ENCODE measurements around the gene RALGAPA1.

The RALGAPA1 gene

DNA sequence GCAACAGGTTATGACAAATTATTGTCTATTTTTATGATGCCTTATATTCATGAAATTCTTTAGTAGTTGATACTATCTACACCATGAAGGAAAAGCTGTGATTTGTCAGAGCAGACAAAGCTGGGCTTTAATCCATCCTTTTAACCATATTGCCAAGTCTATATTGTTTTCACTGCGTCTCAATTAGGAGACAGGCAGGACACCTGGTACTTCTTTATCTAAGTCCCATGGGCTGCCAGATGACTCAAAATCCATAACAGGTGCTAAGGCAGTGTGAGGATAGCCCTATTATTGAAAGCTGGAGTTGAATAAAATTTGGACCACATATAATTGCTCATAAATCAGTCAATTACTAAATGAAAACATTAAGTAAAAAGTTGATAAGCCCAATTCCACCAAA lies 252.5 kb downstream of the RALGAPA1 start:
- FAIRE-seq (no peak), DNase-seq (ENCODE audit: insufficient read length, low spot score) (no peak)

DNA sequence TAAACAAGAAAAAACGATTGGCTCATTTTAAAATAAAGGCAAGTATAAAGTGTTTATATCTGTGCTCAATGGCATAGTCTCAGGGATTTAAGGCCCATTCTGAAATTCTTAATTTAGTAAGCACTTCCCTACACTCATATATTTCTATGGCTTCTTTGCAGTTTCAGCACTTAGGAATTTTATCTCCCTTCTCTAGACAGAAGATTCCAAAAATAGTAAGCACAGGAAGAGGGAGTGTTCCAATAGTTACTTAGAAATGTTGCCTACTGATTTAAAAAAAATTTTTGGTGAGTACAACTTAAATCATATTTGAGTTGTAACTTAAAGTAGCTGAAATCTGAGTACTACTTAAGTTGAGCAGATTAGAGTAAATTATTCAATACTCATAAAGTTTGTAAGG lies 255.3 kb downstream of the RALGAPA1 start:
- FAIRE-seq (no peak), DNase-seq (ENCODE audit: insufficient read length, low spot score) (no peak)

DNA sequence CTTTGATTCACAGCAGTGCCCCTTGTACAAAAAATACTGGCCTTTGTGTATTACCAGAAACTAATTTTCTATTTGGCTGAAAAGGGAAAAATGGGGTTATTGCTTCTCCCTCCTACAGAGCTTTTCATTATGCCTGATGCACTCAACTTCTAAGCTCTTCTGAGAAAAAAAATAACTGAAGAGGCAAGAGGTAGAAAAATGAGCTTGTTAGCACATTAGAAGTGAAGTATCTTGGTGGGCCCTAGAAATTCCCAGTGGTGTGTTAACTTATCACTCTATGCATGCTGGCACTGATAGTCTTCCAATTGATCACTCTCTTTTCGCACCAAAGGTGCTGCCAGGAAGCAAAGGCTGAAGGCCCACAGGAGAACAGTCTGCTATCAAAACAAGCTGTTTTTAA lies 258.0 kb downstream of the RALGAPA1 start:
- FAIRE-seq (no peak), DNase-seq (ENCODE audit: insufficient read length, low spot score) (no peak)

DNA sequence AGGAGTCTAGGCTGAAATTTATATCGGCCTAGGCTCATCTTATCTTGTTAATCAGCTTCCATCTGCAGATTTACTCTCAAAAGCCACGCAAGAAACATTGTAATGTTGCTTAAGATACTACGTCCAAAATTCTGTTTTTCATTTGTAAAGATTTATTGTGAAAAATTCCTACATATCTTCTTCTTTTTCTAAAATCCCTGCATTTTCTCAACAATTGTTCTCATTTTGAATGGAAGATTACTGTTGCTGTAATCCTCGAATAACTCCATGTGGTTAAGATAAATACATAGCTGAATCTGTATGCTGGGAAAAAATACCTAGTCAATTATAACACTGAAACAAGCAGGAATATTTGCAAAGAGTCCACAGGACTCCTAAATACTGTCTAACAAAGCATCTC lies 259.5 kb downstream of the RALGAPA1 start:
- DNase-seq (ENCODE audit: insufficient read length, low spot score) (no peak), FAIRE-seq (no peak)

DNA sequence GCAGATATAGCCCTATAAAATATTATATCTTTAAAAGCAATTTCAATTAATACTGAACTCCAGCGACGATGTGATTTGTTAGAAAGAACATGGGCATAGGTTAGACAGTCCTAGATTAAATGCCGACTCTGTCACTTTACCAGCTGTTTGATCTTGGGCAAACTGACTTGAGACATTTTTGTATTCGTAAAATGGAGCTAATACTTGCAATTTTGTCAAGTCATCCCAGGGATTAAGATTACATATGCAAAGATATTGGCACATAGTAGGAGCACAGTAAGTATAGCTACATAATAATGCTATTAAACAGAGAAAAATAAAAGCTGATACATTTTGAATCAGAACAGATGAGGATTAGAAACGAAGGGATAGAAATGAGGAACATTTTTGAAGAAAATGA lies 266.1 kb downstream of the RALGAPA1 start:
- FAIRE-seq = no peak
- DNase-seq (ENCODE audit: insufficient read length, low spot score) = no peak

DNA sequence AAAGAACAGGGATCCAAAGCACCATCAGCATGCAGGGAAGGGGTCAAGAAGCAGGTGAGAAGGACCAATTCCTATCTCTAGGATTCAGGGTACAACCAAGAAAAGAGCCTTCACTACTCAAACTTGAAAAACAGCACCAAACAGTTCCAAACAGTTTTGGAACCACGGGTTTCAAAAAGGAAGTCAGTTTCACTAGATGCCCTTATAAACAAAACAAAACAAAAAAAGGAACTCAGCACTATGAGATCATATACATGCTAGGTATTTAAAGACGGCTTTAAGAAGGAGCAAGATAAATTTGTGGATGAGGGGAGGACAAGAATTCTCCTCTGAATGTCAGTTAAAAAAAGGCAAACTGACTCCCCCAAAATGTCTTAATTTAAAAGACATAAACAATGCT lies 269.1 kb downstream of the RALGAPA1 start:
- FAIRE-seq (no peak), DNase-seq (ENCODE audit: insufficient read length, low spot score) (no peak)

DNA sequence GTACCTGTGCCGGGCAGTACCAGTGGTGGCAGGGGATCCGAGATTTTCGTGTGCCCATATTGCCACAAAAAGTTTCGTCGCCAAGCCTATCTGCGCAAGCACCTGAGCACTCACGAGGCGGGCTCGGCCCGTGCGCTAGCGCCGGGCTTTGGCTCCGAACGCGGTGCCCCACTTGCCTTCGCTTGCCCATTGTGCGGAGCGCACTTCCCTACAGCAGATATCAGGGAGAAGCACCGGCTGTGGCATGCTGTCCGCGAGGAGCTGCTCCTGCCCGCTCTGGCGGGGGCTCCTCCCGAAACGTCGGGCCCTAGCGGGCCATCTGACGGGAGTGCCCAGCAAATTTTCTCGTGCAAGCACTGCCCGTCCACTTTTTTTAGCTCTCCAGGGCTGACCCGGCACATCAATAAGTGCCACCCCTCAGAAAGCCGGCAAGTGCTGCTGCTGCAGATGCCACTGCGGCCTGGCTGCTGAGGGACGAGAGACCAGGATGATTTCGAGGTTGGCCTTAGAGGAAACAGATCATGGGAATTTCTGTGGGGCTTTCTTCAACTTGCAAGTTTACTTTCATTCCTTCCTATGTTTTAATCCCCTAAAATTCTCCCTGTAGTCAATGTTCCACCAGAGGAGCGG lies 273.5 kb downstream of the RALGAPA1 start:
- FAIRE-seq = no peak
- no peak for DNase-seq (ENCODE audit: insufficient read length, low spot score)

DNA sequence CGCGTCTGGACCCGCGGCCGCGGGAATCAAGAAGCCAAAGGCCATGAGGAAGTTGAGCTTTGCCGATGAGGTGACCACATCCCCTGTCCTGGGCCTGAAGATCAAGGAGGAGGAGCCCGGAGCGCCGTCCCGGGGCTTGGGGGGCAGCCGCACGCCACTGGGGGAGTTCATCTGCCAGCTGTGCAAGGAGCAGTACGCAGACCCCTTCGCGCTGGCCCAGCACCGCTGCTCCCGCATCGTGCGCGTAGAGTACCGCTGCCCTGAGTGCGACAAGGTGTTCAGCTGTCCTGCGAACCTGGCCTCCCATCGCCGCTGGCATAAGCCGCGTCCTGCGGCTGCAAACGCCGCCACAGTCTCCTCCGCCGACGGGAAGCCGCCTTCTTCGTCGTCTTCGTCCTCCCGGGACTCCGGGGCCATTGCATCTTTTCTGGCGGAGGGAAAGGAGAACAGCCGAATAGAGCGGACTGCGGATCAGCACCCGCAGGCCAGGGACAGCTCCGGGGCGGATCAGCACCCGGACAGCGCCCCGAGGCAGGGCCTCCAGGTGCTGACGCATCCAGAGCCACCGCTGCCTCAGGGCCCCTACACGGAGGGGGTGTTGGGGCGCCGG lies 274.1 kb downstream of the RALGAPA1 start:
- FAIRE-seq (no peak), DNase-seq (ENCODE audit: insufficient read length, low spot score) (peak; percentile 69)

DNA sequence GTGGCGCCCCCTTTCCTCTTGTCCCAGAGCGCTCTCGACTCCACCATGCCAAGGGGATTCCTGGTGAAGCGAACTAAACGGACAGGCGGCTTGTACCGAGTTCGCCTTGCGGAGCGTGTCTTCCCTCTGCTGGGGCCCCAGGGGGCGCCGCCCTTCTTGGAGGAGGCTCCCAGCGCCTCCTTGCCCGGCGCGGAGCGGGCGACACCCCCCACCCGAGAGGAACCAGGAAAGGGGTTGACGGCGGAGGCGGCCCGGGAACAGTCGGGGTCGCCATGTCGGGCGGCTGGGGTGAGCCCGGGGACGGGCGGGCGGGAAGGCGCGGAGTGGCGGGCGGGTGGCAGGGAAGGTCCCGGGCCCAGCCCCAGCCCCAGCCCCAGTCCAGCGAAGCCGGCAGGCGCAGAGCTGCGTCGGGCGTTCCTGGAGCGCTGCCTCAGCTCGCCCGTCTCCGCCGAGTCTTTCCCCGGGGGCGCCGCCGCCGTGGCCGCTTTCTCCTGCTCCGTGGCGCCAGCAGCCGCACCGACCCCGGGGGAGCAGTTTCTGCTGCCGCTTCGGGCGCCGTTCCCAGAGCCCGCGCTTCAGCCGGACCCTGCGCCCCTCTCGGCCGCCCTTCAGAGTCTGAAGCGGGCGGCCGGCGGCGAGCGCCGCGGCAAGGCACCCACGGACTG lies 274.8 kb downstream of the RALGAPA1 start:
- FAIRE-seq (no peak), DNase-seq (ENCODE audit: insufficient read length, low spot score) (no peak)

DNA sequence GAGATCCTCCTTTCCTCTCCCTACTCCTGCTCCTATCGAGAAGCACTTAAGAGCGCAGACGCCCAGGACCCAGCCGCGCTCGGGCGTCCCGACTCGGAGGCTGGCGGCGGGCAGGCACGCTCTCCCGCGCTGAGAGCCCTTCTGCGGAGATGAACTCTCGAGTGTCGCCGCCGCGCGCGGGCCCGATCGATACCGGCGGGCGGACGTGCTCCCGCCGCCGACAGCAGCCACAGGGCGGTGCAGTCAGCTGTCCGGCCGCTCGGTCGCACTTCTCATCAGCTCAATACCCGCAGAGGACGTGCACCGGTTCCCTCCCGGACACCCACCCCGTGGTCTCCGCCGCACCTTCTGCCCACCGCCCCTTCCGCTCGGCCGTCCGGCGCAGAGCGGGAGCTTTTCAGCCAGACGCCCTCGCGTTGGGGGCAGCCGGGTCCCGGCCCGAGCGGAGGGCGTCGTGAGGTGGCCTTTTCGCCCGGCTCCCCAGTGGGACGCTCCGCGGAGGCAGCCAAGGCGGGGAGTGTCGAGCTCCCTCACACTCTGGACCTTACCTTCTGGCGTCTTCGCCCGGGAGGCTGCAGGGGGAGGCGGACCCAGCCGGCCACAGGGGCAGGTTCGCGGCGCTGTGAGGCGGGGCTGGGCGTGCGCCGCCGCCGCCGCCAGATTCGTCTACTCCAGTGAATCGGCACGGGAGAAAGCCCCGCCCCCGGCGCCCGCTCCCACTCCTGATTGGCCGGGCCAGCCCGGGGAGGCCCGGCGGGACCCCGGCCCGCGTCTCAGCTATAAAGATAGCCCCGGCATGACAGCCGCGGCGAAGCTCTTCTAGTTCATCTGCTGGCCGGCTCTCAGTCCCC lies 275.5 kb downstream of the RALGAPA1 start, which contains the start of gene INSM2:
INSM2 (plus strand) TSS at position 808 of the 851 bp plus-strand sequence. CDS start 89 bp downstream, outside the sequence.
- peak; percentile 45 for DNase-seq (ENCODE audit: insufficient read length, low spot score)
- no peak for FAIRE-seq

DNA sequence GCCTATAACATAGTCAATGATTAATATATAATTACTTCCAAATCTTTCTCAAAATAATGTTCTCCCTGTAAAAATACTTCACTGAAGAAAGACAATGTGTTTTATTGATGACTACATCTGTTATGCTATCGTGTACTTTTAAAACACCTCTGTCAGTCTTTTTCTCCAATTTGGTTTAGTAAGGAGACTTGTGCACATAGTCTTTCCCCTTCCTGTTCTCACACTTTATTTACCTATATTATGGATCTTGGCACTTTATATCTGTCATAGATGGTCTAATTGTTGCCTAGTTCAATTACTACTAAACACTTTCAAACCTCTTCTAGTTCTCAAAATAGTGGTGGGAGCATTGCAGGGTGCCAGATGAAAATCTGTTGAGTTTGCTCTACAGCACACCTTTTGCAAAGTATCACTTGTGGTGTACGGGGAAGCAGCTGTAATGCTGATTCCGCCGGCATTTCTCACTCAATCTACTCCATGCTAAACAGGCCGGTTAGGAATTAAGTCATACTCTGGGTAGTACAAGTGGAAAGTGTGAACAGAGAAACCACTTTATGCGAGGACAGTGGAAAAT lies 276.2 kb downstream of the RALGAPA1 start:
- FAIRE-seq = no peak
- no peak for DNase-seq (ENCODE audit: insufficient read length, low spot score)

DNA sequence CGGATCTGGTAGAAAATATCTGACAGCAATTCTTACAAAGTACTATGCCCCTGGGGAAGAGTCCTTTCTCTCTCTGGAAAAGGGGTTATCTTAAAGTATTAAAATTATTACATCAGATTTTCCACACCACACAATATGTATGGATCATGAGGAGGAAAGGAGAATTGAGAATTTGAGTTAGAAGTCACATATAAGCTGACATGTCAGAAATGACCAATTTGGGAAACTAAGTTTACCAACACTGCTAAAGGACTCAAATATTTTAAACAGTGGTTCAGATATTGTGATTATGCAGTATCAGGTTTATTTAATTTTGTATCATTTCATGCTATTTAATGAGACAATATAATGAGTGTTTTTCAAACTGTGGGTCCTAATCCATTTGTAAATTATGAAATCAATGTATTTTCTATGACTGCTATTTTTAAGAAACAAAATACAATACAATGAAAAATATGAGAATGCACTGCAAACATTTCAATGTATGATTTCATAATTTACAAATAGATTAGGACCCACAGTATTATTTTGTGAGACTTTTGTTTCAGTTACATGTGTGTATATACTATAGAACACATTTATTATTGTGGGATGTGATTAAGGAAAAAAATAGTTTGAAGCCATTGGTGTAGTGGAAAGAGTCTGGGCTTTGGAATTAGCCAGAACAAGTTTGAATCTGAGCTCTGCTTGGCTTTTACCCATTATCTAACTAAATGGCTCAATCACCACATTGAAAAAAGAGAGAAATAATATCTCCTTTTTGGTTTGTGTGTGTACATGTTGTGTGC lies 276.9 kb downstream of the RALGAPA1 start:
- DNase-seq (ENCODE audit: insufficient read length, low spot score) (no peak), FAIRE-seq (no peak)

DNA sequence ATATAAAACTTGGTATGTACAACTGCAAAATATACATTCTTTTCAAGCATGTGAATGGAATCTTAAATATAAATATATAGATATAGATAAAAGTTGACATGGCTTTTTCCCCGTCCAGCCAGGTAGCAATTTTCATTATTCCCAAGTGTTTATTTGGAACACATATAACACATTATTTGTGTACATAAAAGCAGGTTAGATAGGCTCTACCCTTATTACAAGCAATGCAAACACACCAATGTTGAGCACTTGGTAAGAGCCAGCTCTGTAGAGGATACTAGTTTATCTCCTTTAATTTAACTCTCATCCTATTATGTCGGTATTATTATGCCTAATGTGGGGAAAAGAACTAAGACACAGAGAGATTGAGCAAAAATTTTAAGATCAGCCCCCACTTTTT lies 282.1 kb downstream of the RALGAPA1 start:
- no peak for FAIRE-seq

DNA sequence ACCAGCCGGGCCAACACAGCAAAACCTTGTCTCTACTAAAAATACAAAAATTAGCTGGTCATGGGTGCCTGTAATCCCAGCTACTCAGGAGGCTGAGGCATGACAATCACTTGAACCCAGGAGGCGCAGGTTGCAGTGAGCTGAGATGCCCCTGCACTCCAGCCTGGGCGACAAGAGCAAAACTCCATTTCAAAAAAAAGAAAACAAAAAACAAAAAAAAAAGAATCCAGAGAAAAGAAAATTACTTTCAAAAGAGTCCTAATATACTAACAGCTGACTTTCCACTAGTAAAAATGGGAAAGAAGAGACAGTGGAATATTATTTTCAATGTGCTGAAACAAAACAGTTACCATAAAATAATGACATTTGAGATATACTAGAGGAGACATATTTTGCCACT lies 283.4 kb downstream of the RALGAPA1 start:
- DNase-seq (ENCODE audit: insufficient read length, low spot score) = no peak
- no peak for FAIRE-seq

More for the DNA sequence above, 282.1 kb downstream of the RALGAPA1 start:
- no peak for DNase-seq (ENCODE audit: insufficient read length, low spot score)

DNA sequence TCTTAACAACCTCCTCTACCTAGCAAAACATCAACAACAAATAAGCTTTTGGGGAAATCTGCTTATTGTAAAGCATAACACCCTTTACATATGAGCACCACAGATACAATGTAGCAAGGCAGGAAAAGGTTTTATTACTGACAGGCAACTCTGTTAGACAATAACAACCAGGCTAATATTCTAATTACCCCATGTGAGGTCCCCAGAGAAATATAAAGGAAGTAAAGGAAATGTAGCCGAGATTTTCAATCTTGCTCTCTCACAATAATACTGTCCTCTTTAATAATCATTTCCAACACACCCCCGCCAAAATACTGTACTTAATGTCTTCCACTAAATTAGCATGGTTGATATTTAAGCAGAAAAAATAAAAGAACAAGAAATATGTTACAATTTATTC lies 289.1 kb downstream of the RALGAPA1 start:
- DNase-seq (ENCODE audit: insufficient read length, low spot score) (no peak), FAIRE-seq (no peak)

DNA sequence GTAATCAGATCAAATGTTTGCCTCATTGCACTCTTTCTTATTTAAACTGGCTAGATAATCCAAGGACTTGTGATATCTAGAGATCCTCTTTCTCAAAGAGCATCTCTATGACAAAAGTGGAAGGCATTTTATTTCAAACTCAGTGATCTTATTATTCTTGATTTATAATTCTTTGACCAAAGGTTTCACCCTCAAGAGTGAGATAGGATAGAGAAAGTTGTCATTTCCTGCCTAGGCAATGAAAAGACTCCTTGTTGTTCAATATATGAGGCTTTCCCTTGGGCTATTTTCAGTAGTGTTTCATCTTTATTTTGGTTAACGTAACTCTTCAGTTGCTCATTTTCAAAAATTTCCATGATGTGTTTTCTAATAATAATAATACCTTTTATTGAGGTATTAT lies 293.2 kb downstream of the RALGAPA1 start:
- FAIRE-seq = no peak
- DNase-seq (ENCODE audit: insufficient read length, low spot score) = no peak

DNA sequence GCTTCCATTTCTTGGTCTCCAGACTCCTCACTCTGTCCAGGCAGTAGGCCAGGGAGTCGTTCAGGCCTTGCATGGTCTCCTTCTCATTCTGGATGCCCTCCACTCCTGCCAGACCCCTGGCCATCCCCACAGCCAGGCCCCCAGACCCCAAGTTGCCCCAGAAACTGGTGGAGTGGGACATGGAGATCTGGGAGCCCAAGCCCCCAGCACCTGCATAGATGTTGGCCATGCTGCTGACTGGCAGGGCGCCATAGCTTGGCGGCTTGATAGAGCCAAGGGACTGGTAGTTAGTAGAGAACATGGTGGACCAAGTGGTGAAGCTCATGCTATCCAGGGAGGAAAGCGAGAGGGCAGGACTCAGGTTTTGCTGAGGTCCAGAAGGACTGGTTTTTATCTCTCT lies 296.3 kb downstream of the RALGAPA1 start:
- FAIRE-seq = no peak
- DNase-seq (ENCODE audit: insufficient read length, low spot score) = no peak

DNA sequence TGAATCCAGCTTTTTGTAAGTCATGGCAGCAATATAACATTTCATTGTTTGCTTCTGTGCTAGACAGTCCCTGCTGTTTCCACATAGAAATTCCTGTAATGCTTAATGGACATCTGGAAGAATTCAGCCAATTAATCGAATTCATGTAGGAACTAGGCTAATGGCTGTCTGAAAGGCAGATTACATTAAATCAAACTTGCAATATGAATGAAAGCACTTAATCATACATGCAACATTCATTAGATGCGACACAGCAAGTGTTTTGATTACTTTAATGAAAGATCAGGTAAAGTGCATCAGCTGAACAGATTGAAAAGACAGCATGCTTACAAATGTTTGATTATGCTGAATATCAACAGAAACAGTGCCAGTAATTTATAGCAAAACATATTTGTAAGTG lies 299.2 kb downstream of the RALGAPA1 start:
- DNase-seq (ENCODE audit: insufficient read length, low spot score) = no peak
- FAIRE-seq = no peak

DNA sequence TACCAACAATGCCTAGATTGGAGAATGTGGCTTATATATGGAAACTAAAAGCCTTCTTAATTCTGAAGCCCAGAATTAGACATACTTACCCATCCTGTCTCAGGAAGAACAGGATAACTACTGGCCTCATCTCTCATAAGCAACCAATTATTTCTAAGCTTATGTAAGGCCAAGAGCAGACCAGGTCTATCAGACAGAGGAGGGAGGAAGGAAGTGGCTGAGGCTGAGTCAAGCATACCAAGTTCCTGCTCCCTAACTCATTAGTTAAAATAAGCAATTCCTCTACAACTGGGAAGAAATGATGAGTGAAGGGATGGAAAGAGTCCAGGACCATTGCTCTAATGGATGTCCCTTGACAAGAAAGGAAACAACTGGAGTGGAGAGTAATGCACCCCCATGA lies 302.2 kb downstream of the RALGAPA1 start:
- no peak for FAIRE-seq

DNA sequence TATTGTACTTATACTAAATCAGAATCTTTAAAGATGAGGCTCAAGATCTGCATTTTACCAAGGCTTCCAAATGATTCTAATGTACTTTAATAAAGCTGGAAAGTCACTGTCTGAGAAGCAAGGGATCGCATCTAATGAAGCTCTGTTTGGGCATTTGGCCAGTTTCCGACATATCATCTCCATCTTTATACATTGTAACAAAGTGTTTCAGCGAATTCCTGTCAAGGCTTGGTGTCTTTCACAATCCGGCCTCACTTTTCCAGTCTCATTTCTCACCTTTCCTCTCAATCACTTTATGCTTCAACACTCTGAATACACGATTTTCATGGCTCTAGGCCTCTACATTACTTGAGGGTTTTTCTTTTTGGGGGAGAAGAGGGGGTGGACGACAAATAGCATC lies 302.6 kb downstream of the RALGAPA1 start:
- DNase-seq (ENCODE audit: insufficient read length, low spot score) (no peak), FAIRE-seq (no peak)

More for the DNA sequence above, 302.2 kb downstream of the RALGAPA1 start:
- no peak for DNase-seq (ENCODE audit: insufficient read length, low spot score)
